ENCODE data around the gene DMBT1.
"Not testable (repeated sequence)": the region's sequence is repeated elsewhere in the genome, so short reads cannot be mapped to it uniquely, and the experiment has no call there.

The DMBT1 gene

DNA sequence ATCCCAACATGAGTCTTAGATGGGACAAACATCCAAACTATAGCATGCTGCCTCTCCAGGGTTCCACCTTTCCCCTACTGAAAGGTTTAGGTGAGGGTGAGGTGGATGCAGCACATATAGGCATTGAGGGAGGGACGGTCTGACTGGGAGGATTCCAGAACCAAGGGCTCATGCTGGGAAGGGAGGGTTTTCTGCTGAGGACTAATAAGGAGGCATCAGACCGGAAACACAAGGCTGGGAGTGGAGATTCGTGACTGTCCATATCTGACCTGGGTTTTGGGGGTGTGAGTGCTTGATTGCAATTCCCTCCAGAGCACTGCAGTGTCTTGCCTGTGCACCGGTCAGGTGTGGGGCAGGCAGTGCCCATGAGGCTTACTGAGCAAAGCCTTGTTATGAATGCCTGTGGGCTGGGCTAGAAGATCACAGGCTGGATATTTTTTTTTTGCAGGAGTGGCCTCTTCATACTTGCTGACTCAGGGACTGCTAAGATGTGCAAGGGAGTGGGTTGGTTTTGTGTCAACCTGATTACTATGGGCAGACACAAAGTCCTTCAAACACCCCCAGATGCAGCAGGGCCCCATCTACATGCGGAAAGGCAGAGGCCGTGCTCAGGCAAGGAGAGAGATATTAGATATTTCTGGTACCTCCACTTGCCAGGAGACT, 26.7 kb downstream of the DMBT1 start:
- DNase-seq (ENCODE audit: low read depth): no peak

DNA sequence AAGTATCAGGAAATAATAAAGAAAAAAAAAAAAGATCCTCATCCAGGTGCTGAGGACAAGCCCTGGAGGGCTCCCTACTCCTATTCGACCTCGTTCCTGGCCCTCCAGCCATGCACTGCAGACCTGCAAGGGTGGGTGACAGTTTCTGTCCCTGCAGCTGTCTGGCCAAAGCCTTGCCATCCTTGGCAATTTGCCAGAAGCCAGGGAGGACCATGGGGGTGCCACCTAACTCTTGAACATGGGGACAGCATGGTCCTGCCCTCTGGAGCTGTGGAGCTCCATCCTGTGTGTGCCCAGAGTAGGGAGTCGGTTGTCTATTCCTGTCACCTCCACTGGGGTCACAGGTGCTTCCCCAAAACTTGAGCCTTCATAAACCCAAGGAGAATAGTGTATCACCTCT, 27.8 kb downstream of the DMBT1 start:
- no peak for DNase-seq (ENCODE audit: low read depth)

DNA sequence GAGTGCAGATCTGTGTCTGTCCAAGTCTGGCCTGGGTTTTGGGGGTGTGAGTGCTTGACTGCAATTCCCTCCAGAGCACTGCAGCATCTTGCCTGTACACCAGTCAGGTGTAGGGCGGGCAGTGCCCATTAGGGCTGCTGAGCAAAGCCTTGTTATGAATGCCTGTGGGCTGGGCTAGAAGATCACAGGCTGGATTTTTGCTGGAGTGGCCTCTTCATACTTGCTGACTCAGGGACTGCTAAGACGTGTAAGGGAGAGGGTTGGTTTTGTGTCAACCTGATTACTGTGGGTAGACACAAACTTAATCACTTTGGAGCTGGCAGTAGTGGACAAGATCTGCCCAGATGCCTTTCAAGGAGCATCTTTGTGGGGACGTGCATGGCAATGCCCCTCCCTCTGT, 29.6 kb downstream of the DMBT1 start:
- DNase-seq (ENCODE audit: low read depth): no peak

DNA sequence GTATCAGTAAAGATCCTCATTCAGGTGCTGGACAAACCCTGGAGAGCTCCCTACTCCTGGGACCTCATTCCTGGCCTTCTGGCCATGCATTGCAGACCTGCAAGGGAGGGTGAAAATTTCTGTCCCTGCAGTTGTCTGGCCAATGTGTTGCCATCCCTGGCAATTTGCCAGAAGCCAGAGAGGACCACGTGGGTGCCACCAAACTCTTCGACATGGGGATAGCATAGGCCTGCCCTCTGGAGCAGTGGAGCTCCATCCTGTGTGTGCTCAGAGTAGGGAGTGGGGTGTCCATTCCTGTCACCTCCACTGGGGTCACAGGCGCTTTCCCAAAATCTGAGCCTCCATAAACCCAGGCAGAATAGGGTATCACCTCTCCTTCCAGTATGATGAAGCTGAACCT, 31.2 kb downstream of the DMBT1 start:
- DNase-seq (ENCODE audit: low read depth): no peak

DNA sequence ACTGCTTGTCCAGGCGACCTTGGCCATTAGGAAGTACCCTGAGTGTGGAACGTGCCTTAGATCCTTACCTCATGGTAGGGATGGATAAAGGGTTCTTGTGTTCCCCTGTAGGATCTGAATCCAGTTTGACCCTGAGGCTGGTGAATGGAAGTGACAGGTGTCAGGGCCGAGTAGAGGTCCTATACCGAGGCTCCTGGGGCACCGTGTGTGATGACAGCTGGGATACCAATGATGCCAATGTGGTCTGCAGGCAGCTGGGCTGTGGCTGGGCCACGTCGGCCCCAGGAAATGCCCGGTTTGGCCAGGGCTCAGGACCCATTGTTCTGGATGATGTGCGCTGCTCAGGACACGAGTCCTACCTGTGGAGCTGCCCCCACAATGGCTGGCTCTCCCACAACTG, 31.6 kb downstream of the DMBT1 start:
- no peak for DNase-seq (ENCODE audit: low read depth)

DNA sequence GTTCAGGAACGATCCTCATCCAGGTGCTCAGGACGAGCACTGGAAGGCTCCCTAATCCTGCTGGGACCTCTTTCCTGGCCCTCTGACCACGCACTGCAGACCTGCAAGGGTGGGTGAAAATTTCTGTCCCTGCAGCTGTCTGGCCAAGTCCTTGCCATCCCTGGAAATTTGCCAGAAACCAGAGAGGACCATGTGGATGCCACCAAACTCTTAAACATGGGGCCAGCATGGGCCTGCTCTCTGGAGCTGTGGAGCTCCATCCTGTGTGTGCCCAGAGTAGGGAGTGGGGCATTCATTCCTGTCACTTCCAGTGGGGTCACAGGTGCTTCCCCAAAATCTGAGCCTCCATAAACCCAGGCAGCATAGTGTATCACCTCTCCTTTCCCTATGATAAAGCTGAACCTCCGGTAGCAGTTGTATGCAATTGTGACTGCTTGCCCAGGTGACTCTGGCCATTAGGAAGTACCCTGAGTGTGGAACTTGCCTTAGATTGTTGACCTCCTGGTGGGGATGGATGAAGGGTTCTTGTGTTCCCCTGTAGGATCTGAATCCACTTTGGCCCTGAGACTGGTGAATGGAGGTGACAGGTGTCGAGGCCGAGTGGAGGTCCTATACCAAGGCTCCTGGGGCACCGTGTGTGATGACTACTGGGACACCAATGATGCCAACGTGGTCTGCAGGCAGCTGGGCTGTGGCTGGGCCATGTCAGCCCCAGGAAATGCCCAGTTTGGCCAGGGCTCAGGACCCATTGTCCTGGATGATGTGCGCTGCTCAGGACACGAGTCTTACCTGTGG, 57.1 kb downstream of the DMBT1 start:
- DNase-seq (ENCODE audit: low read depth): no peak

DNA sequence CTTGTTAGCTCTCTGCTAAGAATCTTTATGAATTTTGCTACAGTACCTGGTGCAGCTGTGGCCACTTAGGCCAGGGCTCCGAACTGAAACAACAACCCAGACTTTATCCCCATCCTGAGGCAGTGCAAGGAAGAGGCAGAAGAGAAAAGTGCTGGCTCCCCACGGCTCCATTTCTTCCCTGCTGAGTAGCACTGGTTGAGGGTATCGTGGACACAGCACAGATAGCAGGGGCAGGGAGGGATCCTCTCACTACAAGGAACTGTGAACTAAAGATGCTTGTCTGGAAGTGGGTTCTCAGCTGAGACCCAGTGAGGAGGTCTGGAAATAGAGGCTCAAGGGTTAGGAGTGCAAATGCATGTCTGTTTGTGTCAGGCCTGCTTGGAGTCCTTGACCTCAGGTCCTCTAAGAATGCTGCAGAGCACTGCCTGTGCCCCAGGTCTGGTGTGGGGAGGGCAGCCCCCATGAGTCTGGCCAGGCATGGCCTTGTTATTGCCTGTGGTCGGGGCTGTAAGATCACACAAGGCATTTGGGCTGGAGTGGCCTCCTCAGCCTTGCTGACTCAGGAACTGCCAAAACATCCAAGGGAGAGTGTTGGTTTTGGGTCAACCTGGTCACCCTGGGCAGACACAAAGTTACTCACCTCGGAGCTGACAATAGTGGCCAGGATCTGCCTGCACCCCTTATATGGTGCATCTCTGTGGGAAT, 58.1 kb downstream of the DMBT1 start:
- no peak for DNase-seq (ENCODE audit: low read depth)

DNA sequence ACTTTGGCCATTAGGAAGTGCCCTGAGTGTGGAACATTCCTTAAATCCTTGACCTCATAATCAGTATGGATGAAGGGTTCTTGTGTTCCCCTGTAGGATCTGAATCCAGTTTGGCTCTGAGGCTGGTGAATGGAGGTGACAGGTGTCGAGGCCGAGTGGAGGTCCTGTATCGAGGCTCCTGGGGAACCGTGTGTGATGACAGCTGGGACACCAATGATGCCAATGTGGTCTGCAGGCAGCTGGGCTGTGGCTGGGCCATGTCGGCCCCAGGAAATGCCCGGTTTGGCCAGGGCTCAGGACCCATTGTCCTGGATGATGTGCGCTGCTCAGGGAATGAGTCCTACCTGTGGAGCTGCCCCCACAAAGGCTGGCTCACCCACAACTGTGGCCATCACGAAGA, 60.4 kb downstream of the DMBT1 start:
- DNase-seq (ENCODE audit: low read depth): not testable (repeated sequence)

DNA sequence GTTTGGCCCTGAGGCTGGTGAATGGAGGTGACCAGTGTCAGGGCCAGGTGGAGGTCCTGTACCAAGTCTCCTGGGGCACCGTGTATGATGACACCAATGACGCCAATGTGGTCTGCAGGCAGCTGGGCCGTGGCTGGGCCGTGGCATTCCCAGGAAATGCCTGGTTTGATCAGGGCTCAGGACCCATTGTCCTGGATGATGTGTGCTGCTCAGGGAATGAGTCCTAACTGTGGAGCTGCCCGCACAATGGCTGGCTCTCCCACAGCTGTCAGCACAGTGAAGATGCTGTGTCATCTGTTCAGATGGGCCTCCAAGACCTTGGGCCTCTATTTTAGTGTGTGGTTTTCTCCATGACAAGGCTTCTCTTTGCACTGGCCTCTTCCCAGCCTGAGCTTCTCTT, 64.0 kb downstream of the DMBT1 start:
- no peak for DNase-seq (ENCODE audit: low read depth)

DNA sequence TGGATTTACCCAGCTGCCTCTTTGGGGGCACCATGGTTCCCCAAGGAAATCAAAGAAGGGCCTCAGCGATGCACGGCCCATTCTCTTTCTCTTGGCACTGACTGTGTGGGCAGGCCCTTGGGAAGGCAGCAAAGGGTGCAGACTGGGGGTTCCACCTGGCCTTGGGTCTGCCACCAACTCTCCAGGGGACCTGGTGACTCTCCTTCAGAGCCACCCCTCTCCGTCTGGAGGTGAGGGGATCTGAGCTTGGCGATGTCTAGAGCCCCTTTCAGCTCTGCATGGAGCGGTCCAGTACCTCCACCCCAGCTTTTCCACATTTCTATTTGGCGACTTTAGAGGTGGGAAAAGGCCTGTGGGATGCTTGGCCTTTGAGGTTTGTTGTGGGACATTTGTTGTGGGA, 70.0 kb downstream of the DMBT1 start:
- no peak for DNase-seq (ENCODE audit: low read depth)

DNA sequence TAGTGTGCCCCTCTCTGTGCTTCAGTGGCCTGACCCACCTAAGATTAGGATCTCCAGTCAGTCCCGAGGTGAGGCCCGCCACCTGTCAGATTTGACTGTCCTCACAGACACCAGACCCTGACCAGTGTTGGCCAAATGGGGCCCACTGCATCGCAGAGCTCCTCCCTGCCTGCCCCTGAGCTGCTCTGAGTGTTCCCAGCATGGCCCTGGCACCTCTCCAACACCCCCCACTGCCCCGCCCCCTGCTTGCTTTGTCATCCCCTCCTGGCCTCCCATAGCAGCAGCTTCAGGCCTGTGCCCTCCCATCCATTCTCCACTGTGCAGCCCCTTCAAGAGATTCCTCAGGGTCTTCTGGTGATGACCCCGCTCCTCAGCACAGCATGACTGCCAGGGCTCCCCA, 71.5 kb downstream of the DMBT1 start:
- DNase-seq (ENCODE audit: low read depth): no peak

DNA sequence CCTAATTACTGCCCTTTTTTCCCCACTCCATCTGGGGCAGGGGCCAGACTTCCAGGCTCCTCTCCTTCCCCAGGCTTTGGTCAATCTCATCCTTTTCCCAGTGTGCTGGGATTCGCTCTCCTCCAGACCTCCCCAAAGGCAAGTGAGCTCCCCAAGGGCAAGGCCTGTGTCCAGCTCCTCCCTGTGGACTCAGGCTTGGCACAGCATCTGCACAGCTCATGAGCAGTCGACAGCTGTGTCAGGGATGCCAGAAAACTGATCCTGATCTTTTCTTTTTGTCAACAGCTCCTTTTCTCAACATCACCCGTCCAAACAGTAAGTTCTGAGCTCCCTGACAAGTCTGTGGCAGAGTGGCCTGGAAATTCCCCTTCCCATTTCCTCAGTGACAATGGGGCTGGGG, 72.0 kb downstream of the DMBT1 start:
- no peak for DNase-seq (ENCODE audit: low read depth)

DNA sequence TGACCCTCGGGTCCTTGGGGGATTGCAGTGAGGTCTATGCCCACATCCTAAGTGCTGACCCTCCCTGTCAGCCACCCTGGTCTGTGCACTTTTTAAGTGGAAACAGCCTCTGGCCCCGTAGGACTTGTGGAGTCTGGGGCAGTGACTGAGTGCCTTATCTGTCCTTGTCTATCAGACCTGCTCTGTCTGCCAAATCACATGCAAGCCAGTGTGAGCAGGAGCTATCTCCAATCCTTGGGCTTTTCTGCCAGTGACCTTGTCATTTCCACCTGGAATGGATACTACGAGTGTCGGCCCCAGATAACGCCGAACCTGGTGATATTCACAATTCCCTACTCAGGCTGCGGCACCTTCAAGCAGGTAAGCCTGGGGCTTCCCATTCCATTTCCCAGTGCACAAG, 76.4 kb downstream of the DMBT1 start:
- no peak for DNase-seq (ENCODE audit: low read depth)

DNA sequence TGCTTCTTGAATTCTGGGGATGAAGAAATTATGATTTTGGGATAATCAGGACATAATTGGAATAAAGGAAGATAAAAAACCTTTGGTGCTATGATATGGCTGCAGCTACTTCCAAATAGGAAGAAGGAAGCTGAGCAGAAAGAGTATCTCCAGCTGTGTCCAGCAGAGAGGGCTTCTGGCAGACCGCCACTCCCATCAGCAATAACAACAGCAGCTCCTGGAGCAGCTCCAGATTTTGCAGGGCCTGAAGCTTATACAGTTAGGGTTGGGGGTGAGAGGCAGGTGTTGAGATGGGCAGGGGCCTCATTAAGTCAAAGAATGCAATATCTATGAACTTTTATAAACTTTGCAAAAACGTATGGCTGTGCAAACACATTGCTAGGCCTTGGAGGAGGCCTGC, 76.8 kb downstream of the DMBT1 start:
- DNase-seq (ENCODE audit: low read depth): no peak

DNA sequence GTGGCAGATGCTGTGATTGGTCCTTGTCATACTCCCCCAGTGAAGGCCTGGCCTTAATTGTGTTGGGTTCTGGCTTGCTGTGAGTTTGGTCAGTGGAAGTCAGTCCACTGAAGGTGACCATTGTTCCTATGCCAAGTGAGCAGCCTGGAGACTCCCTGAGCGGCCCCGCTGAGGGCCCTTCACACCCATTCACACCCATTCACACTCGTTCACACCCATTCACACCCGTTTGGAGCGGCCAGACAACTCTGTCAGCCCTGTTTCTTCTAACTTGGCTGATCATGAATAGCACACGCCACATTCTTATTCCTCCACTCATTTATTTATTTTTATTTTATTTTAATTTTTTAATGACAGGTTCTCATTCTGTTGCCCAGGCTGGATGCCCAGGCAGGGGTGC, 77.6 kb downstream of the DMBT1 start:
- DNase-seq (ENCODE audit: low read depth): no peak

DNA sequence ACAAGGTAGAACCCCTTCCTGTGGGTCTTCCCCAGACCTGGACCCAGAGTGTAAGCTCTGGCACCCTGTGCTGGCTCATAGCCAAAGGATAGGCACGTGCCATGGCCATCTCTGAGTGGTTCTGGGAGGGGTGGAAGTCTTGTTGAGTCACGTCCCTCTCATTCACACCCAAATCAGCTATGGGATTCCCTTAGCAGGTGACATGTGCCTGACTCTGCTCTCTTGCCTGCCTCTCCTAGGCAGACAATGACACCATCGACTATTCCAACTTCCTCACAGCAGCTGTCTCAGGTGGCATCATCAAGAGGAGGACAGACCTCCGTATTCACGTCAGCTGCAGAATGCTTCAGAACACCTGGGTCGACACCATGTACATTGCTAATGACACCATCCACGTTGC, 79.2 kb downstream of the DMBT1 start:
- no peak for DNase-seq (ENCODE audit: low read depth)

DNA sequence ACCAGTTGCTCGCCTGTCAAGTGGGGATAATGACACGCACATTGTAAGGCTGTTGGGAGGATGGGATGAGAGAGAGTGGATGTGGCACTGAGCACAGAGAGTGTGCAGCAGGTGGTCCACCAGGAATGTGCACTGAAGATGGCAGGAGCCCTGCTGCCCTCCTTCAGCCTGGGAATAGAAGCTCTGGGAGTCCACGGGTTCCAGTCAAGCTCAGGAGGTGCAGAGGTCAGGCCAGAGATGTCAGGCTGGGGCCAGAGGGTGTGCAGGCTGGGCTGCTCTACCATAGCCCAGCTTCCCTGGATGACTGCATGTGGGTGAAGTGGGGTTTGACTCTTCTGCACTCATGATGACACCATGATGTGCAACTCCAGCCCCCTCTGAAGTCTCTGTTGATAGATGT, 80.4 kb downstream of the DMBT1 start:
- no peak for DNase-seq (ENCODE audit: low read depth)

DNA sequence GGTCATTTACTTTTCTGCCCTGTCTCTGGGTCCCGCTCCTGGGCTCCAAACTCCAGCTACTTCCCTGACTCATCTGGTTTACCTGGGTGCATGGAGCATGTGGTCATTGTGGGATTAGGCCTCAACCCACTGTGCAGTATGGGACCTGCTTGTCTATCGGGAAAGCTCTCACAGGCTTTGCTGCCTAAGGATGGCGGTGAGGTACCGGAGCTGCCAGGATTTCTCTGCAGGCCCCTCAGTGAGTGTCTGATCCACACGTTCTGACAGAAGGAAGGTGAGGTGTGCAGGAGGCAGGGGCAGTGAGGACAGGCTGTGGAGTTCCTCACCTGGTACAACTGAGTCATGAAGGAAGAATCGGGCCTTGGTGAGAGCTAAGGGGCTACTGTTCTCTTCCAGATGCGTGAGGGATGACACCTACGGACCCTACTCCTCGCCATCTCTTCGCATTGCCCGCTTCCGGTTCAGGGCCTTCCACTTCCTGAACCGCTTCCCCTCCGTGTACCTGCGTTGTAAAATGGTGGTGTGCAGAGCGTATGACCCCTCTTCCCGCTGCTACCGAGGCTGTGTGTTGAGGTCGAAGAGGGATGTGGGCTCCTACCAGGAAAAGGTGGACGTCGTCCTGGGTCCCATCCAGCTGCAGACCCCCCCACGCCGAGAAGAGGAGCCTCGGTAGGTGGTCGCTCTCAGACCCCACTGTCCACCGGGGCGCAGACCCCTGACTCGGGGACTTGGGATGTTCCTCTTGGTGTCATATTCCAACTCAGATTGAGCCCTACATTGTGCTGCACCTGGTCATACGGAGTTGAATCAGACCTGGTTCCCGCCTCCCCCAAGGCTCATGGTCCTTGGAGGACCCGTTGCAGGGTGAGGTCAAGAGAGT, 82.4 kb downstream of the DMBT1 start:
- no peak for DNase-seq (ENCODE audit: low read depth)

DNA sequence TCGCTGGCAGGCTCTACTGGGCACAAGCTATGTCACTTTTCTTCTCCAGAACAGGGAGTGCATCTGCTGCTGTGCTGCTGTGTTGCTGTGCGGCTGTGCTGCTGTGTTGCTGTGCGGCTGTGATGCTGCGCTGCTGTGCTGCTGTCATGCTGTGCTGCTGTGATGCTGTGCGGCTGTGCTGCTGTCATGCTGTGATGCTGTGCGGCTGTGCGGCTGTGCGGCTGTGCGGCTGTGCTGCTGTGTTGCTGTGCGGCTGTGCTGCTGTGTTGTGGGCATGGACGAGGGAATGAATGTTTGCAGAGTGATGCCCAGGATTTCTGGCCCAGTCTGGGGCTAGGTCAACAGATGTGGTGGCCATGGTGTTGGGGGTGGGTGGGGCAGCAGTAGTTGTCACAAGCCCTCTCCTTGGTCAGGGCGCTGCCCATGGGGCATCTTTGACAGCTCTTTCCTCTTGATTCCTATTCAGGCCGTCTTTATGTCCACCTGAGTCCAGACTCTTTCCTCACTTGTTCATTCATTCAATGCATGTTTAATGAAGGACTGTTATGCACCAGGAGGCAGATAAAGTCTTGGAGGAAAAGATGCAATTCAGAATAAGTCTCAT, 83.5 kb downstream of the DMBT1 start:
- no peak for DNase-seq (ENCODE audit: low read depth)

DNA sequence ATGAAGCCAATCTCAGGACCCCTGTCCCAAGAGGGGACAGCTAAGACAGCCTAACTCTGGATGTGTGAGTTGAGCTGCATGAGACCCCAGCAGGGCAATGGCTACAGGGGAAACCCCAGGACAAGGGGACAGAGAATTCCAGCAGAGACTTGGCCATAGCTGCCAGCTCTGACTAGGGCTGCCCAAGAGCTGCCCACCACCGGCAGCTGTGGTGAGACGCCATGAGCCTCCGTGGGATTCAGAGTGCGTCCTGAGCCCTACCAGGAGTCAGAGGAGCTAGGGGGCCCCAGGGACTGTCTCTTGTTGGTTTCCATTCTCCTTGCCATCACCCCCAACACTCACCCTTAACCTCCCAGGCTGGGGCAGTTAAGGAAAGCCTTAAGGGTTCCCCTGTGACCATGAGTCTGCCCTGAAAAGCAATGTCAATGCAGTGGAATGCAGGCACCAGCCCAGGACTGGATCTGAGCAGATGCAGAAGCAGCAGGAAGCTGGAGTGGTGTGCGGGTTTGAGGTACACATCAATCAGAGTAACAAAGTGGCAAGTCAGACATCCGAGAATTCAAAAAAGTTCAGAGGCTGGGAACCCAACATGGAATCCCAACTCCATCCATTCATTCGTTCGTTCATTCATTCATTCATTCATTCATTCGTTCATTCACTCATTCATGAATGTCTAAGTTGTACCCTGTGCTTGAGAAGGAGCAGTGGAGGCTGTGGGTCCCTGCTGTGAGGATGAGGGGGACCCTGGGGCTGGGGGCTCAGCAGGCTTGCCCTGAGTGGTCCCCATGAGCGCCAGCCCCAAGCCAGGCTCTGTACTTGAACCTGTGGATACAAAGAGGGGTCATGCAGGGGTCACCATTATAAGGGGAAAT, 86.2 kb downstream of the DMBT1 start:
- DNase-seq (ENCODE audit: low read depth): no peak

DNA sequence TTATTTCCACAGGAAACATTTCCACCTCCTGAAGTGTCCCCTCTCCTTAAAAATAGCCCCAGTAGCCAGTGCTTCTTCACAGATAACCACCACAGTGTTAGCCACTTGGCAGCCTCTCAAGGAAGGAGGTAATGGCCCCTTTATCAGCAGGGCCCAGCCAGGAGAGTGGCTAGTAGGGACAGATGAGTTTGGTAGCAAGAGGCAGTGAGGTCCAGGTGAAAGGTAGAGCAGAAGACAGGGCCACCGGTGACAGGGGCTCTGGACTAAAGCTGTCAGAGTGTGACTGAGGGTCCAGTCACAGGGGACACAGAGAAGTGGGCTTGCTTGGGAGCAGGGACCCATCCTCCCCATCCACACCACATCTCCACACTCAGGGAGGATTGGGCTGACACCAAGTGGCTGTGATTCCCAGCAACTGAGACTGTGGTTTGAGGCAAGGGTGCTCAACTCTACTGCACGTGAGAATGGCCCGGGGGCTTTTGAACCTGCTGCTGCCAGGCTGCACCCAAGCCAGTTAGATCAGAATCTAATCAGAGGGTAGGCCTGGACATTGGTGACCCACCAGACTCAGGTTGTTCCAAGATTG, 86.9 kb downstream of the DMBT1 start:
- DNase-seq (ENCODE audit: low read depth): no peak

All from activated T-helper 1 cell treated with Interleukin-2 at 50 U/mL for 16 hours (primary cell).